HCT116 (cell line): ENCODE measurements around the gene TALDO1. TPM values are rescaled to one million over a fixed set of nuclear protein-coding genes. Genes with fewer than 3 reads are reported as not detected.
A peak's percentile ranks its signal among the peaks of the same experiment; 100 is the strongest.

Experiments
- ATAC-seq: fragments of 200-7000 bp; cut with Tn5 transposase; 2 replicates; pipeline ENCODE4 v1.9.1; 2020; ENCODE audit warnings: mild to moderate bottlenecking, moderate library complexity
- BruUV-seq: library from RNA; stranded (reverse); fragments of 400-500 nt; replicated peaks from 2 replicates; lab custom pipeline; 2021; lab: Mats Ljungman, UMichigan
- CTCF ChIA-PET: fragments of 300-600 bp; sonication (Branson Sonifier 250); formaldehyde crosslinking; loops from one replicate; lab custom pipeline; 2021; ENCODE audit warnings: antibody characterized with exemption; lab: Charles Lee
- POLR2A ChIA-PET: fragments of 300-600, 350-600 bp; sonication (Branson Sonifier 250); formaldehyde crosslinking; loops from one replicate; lab custom pipeline; 2021; ENCODE audit warnings: antibody characterized with exemption; lab: Charles Lee
- RAD21 ChIA-PET, 2 experiments: fragments of 300-600 bp; sonication (Branson Sonifier 250); formaldehyde crosslinking; loops; one replicate each; lab custom pipeline; 2023; ENCODE audit warnings: low total read pairs in 2 of 2; ENCODE audit not compliant: uncharacterized antibody in 2 of 2, unreplicated experiment in 2 of 2, low non-redundant PET in 1 of 2; lab: Charles Lee
- DNase-seq: peaks from one replicate; pipeline ENCODE4 v3.0.0-alpha.2; 2010; ENCODE audit warnings: low read depth, low spot score
- H2AFZ ChIP-seq: fragments of 200-600 bp; shearing (Covaris generic), sonication (generic); 2 replicates; pipeline ENCODE4 v1.6.1; 2017; ENCODE audit warnings: low read depth, mixed run types, mixed read lengths, antibody characterized with exemption, low read length; ENCODE audit not compliant: poor library complexity, severe bottlenecking
- H3K27ac ChIP-seq: 2 replicates; pipeline ENCODE4 v1.5.1; 2012; ENCODE audit warnings: low read depth, low read length
- H3K27me3 ChIP-seq: fragments of 200-600 bp; sonication (generic); 2 replicates; pipeline ENCODE4 v1.6.1; 2016; ENCODE audit warnings: mixed run types, low read length, mixed read lengths; ENCODE audit not compliant: insufficient read depth
- H3K36me3 ChIP-seq, 2 experiments: fragments of 200-500 bp in 1 of 2; fragments of 200-600 bp in 1 of 2; sonication (Bioruptor generic) in 1 of 2; sonication (generic) in 1 of 2; 2 replicates each; pipeline versions ENCODE4 v1.5.1 to v1.6.1; 2014 to 2016; ENCODE audit warnings: low read length in 2 of 2, inconsistent platforms in 1 of 2, mixed read lengths in 1 of 2, mixed run types in 1 of 2; ENCODE audit not compliant: insufficient read depth in 2 of 2, control insufficient read depth in 1 of 2
- H3K4me1 ChIP-seq, 2 experiments: fragments of 200-600 bp in 1 of 2; sonication (generic) in 1 of 2; 2 replicates each; pipeline versions ENCODE4 v1.5.1 to v1.6.1; 2012 to 2017; ENCODE audit warnings: low read length in 2 of 2, inconsistent platforms in 1 of 2, mild to moderate bottlenecking in 1 of 2, mixed read lengths in 1 of 2, mixed run types in 1 of 2, moderate library complexity in 1 of 2; ENCODE audit not compliant: insufficient read depth in 2 of 2, control insufficient read depth in 1 of 2
- H3K4me2 ChIP-seq: fragments of 200-600 bp; sonication (generic); 2 replicates; pipeline ENCODE4 v1.6.1; 2017; ENCODE audit warnings: mixed run types, low read length, mixed read lengths
- H3K4me3 ChIP-seq, 2 experiments: fragments of 200-600 bp in 1 of 2; sonication (generic) in 1 of 2; replicated peaks in 1 of 2; 2 replicates each; pipeline ENCODE4 v1.5.1; 2011 to 2016; ENCODE audit warnings: low read length in 2 of 2, control low read depth in 1 of 2, low read depth in 1 of 2, mild to moderate bottlenecking in 1 of 2, mixed read lengths in 1 of 2, mixed run types in 1 of 2
- H3K79me2 ChIP-seq: fragments of 200-600 bp; sonication (generic); 2 replicates; pipeline ENCODE4 v1.6.1; 2017; ENCODE audit warnings: mild to moderate bottlenecking, mixed run types, low read length, moderate library complexity, mixed read lengths; ENCODE audit not compliant: insufficient read depth
- H3K9ac ChIP-seq: fragments of 200-600 bp; sonication (generic); 2 replicates; pipeline ENCODE4 v1.6.1; 2016; ENCODE audit warnings: low read length, mixed read lengths
- H3K9me2 ChIP-seq: fragments of 200-600 bp; sonication (generic), shearing (Covaris generic); 2 replicates; pipeline ENCODE4 v1.6.1; 2017; ENCODE audit warnings: mixed run types, mild to moderate bottlenecking, moderate library complexity; ENCODE audit not compliant: insufficient read depth
- H3K9me3 ChIP-seq, 2 experiments: fragments of 200-500 bp in 1 of 2; fragments of 200-600 bp in 1 of 2; sonication (Bioruptor generic) in 1 of 2; sonication (generic) in 1 of 2; 2 replicates each; pipeline ENCODE4 v1.6.1; 2014 to 2017; ENCODE audit warnings: low read length in 2 of 2, mixed read lengths in 2 of 2, inconsistent platforms in 1 of 2, low read depth in 1 of 2, mild to moderate bottlenecking in 1 of 2, mixed run types in 1 of 2, moderate library complexity in 1 of 2; ENCODE audit not compliant: control insufficient read depth in 1 of 2, insufficient read depth in 1 of 2
- H4K20me1 ChIP-seq: fragments of 200-600 bp; sonication (generic), shearing (Covaris generic); 2 replicates; pipeline ENCODE4 v1.6.1; 2017; ENCODE audit warnings: mixed run types, mild to moderate bottlenecking, moderate library complexity; ENCODE audit not compliant: insufficient read depth
- EGR1 ChIP-seq: IDR thresholded peaks from 2 replicates; pipeline ENCODE4 v1.6.1; 2012; ENCODE audit warnings: low read depth
- EZH2phosphoT487 ChIP-seq: fragments of 200-600 bp; IDR thresholded peaks from 2 replicates; pipeline ENCODE4 v1.6.1; 2018; ENCODE audit warnings: antibody characterized with exemption, borderline replicate concordance
- POLR2AphosphoS5 ChIP-seq: IDR thresholded peaks from 2 replicates; pipeline ENCODE4 v1.6.1; 2011; ENCODE audit warnings: mild to moderate bottlenecking, low read depth, low read length, moderate library complexity
- RAD21 ChIP-seq: IDR thresholded peaks from 2 replicates; pipeline ENCODE4 v1.6.1; 2012; ENCODE audit warnings: low read depth, mild to moderate bottlenecking
- SP1 ChIP-seq: IDR thresholded peaks from 2 replicates; pipeline ENCODE4 v1.6.1; 2012; ENCODE audit warnings: low read depth
- SRF ChIP-seq: IDR thresholded peaks from 2 replicates; pipeline ENCODE4 v1.6.1; 2012; ENCODE audit warnings: low read depth
- YY1 ChIP-seq: IDR thresholded peaks from 2 replicates; pipeline ENCODE4 v1.6.1; 2011; ENCODE audit warnings: low read length, low read depth, moderate library complexity, mild to moderate bottlenecking; ENCODE audit not compliant: insufficient replicate concordance; ENCODE audit errors: extremely low read depth
- ZFX ChIP-seq: fragments of 450-650 bp; IDR thresholded peaks from 2 replicates; pipeline ENCODE4 v1.6.1; 2017
- intact Hi-C: fragments of 100-400 bp; cut with micrococcal nuclease; formaldehyde crosslinking; loops from 2 replicates; pipeline ENCODE4 v1.10.0; 2022
- total RNA-seq: library from RNA; stranded (reverse); gene quantifications from one replicate; pipeline ENCODE4 v1.2.1, GENCODE V29; 2021; ENCODE audit not compliant: unreplicated experiment
- TF ChIP-seq, protein P1 (sequence below): IDR thresholded peaks from 2 replicates; pipeline ENCODE4 v1.6.1; 2012; ENCODE audit warnings: low read depth
- TF ChIP-seq, protein P2 (sequence below): IDR thresholded peaks from 2 replicates; pipeline ENCODE4 v1.6.1; 2012
- TF ChIP-seq, protein P3 (sequence below), 3 experiments: fragments of 200-600 bp in 1 of 3; sonication (generic) in 1 of 3; IDR thresholded peaks in 2 of 3; conservative IDR thresholded peaks in 1 of 3; 2 replicates each; pipeline ENCODE4 v1.5.1; 2012 to 2017; ENCODE audit warnings: low read depth in 2 of 3, low read length in 2 of 3, antibody characterized with exemption in 1 of 3, borderline replicate concordance in 1 of 3, control low read depth in 1 of 3, mild to moderate bottlenecking in 1 of 3, mixed read lengths in 1 of 3, mixed run types in 1 of 3, moderate library complexity in 1 of 3; ENCODE audit not compliant: insufficient read depth in 1 of 3

The TALDO1 gene
- total RNA-seq, 1 experiment from 2014 or later = 242 TPM

DNA sequence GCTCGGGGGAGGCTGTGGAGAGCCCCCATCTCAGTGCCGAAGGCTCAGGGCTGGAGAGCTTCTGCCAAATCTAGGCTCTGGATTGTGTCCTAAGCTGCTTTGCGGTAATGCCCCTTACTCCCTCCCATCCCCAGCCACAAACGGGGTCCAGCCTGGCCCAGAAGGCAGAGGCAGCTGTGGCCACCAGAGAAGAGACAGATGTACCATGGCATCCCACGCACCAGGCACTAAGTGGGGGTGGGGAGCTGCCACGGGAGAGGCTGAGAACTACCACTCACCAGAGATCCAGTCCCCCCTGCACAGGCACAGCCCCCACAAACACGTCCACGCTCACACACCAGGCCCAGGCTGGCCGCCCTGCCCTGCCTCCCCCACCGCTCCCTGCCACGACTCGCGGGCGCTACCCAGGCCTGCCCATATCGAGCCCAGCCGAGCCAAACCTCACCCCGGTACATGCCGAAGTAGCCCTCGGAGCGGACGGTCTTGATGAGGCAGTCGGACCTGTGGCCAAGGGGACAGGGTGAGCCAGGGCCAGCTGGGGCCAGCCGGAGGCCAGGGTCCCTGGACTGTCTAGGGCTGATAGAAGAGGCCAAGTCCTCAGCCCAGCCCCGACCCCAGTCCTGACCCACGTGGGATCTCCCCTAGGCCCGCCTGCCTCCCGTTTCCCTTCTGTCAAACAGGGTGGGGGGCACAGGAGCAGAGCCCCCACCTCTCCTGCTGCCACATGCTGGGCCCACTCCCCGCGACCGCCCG lies 46.9 kb downstream of the TALDO1 start:
- no peak for DNase-seq
- Histone ChIP-seq H3K27ac (peak overlapping the region; percentile 91; the same call in 1 of the 2 replicates), H3K27me3 (no peaks in the 10 kb centered on the region), H3K9ac (0 out of 2 replicates have a peak overlapping the region, but pooled peaks have one; percentile 94), H2AFZ (no peak overlapping the region), H3K4me2 (peak overlapping the region; percentile 97), H3K9me2 (no peaks in the 10 kb centered on the region), H3K4me1 (peaks cover 23 to 57% of the 10 kb centered on the region in 2 experiments), H3K36me3 (peaks cover 0 to 4% of the 10 kb centered on the region in 2 experiments; a peak in 1 of 4 replicates), H3K4me3 (peak overlapping the region in 1 of 2 experiments; percentile 86; a peak in 1 of 4 replicates), H3K9me3 (no peaks in the 10 kb centered on the region), H4K20me1 (no peaks in the 10 kb centered on the region), H3K79me2 (peaks cover 29% of the 10 kb centered on the region)
- no peak for ATAC-seq
- intact Hi-C loops = no loop called here
- TF ChIP-seq SRF = no peak
- no peak for TF ChIP-seq ZFX
- TF ChIP-seq, protein P1, sequence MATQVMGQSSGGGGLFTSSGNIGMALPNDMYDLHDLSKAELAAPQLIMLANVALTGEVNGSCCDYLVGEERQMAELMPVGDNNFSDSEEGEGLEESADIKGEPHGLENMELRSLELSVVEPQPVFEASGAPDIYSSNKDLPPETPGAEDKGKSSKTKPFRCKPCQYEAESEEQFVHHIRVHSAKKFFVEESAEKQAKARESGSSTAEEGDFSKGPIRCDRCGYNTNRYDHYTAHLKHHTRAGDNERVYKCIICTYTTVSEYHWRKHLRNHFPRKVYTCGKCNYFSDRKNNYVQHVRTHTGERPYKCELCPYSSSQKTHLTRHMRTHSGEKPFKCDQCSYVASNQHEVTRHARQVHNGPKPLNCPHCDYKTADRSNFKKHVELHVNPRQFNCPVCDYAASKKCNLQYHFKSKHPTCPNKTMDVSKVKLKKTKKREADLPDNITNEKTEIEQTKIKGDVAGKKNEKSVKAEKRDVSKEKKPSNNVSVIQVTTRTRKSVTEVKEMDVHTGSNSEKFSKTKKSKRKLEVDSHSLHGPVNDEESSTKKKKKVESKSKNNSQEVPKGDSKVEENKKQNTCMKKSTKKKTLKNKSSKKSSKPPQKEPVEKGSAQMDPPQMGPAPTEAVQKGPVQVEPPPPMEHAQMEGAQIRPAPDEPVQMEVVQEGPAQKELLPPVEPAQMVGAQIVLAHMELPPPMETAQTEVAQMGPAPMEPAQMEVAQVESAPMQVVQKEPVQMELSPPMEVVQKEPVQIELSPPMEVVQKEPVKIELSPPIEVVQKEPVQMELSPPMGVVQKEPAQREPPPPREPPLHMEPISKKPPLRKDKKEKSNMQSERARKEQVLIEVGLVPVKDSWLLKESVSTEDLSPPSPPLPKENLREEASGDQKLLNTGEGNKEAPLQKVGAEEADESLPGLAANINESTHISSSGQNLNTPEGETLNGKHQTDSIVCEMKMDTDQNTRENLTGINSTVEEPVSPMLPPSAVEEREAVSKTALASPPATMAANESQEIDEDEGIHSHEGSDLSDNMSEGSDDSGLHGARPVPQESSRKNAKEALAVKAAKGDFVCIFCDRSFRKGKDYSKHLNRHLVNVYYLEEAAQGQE = no peak
- no peak for TF ChIP-seq SP1
- TF ChIP-seq RAD21 = no peak
- TF ChIP-seq EGR1 = no peak
- no peak for TF ChIP-seq POLR2AphosphoS5
- TF ChIP-seq, protein P2, sequence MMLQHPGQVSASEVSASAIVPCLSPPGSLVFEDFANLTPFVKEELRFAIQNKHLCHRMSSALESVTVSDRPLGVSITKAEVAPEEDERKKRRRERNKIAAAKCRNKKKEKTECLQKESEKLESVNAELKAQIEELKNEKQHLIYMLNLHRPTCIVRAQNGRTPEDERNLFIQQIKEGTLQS = no peak
- no peak for TF ChIP-seq EZH2phosphoT487
- no peak for TF ChIP-seq YY1
- TF ChIP-seq, protein P3, sequence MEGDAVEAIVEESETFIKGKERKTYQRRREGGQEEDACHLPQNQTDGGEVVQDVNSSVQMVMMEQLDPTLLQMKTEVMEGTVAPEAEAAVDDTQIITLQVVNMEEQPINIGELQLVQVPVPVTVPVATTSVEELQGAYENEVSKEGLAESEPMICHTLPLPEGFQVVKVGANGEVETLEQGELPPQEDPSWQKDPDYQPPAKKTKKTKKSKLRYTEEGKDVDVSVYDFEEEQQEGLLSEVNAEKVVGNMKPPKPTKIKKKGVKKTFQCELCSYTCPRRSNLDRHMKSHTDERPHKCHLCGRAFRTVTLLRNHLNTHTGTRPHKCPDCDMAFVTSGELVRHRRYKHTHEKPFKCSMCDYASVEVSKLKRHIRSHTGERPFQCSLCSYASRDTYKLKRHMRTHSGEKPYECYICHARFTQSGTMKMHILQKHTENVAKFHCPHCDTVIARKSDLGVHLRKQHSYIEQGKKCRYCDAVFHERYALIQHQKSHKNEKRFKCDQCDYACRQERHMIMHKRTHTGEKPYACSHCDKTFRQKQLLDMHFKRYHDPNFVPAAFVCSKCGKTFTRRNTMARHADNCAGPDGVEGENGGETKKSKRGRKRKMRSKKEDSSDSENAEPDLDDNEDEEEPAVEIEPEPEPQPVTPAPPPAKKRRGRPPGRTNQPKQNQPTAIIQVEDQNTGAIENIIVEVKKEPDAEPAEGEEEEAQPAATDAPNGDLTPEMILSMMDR (IDR thresholded peaks at IDR 0.05 in 2 of 3, conservative IDR thresholded peaks at IDR 0.05 in 1 of 3; ENCODE audit: borderline replicate concordance in 1 of 3, insufficient read depth in 1 of 3, low read depth in 2 of 3, low read length in 2 of 3) = no peak
- ChIA-PET RAD21 (no interaction called here), CTCF (no interaction called here), POLR2A (no interaction called here)
- BruUV-seq = no TSS peak
